OCI-LY7 (cell line): ENCODE data around the gene DGAT2.

ENCODE experiments used
- CTCF ChIP-seq: fragments of 200-600 bp; sonication (generic); conservative IDR thresholded peaks from 2 replicates; pipeline ENCODE4 v1.5.1; 2014; ENCODE audit warnings: mild to moderate bottlenecking, antibody characterized with exemption, low read length, moderate library complexity, mixed read lengths
- EZH2phosphoT487 ChIP-seq: fragments of 200-600 bp; sonication (generic); IDR thresholded peaks from 2 replicates; pipeline ENCODE4 v1.6.1; 2018; ENCODE audit warnings: low read depth, borderline replicate concordance, mild to moderate bottlenecking, mixed run types, antibody characterized with exemption, low read length, moderate library complexity, mixed read lengths

GRCh38 chr11:75743711-75744563 lies 24.6 kb upstream of the DGAT2 start:
- TF ChIP-seq CTCF (no peak), EZH2phosphoT487 (no peak)
